CD4-positive, alpha-beta T cell treated with Interleukin-10 for 1 hour (primary cell): ENCODE measurements around the gene ZNF775.
A peak's percentile ranks its signal among the peaks of the same experiment; 100 is the strongest.

ENCODE experiments used
- DNase-seq: peaks from one replicate; pipeline ENCODE4 v3.0.0-alpha.2; 2020

Gene ZNF775

DNA sequence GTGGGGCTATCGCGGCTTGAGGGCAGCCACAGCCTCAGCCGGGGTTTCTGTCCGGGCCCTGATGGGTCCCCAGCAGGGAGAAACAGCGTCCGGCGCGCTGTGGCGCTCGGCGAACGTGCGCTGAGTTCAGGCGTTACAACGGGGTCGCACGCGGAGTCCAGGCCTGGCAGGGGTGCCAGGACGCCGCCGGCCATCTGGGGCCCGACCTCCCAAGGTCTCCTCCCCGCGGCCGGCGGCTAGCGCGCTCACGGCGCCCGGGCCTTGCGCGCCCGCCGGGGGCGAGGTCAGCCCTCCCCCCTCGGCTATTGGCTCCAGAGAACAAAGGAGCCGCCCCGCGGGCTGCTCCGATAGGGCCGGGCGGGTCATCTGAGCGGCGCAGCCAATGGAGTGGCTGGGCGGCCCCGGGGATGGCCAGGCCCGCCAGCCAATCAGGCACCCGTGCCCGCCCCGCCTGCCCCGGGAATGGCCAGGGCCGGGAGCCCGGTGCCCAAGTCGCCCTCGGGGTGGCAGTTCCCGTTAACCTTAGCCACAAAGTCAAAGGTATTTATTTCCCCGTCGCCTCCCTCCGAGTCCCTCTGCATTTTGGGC lies at the start of gene ZNF775:
TSS of gene ZNF775 (plus strand) at position 478 of the 588 bp plus-strand sequence. CDS start 9,141 bp downstream, outside the sequence.
- DNase-seq = peak; percentile 93

- no peak for DNase-seq
Measured at GRCh38 chr7:150329331-150330120, 49.6 kb upstream of the ZNF775 start.

- no peak for DNase-seq
Measured at GRCh38 chr7:150330211-150330885, 48.8 kb upstream of the ZNF775 start.

DNA sequence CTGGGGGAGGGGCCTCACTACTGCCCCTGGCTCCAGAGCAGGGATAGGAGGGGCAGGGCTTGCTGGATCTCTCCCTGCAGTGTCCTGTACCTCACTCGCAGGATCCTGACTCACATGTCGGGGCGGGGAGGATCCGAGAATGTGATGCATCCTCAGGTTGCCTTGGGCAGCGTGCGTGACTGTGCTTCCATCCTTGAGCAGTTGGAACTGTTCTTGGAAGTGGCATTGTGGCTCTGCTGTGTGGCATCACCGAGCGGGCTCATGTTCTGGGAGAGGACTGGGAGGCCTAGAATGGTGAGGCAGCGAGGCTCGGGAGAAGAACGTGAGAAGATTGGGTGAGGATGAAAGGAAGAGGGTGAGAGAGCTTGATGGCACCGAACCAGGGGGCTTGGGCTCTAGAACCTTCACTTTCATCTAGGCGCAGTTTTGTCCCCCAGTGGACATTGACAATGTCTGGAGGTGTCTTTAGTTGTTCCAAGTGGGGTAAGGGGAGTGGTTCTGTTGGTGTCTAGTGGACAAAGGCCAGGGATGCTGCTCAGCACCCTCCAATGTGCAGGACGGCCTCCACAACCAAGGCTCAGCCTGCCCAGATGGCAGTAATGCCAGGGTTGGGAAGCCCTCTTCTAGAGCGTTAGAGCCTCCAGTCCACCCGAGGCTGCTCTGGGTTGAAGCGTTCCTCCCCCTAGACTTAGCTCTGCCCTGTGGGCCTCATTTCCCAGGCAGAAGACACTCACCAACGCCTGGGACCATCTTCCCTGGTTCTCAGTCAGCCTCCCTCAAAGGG lies 46.1 kb upstream of the ZNF775 start:
- DNase-seq = no peak

DNA sequence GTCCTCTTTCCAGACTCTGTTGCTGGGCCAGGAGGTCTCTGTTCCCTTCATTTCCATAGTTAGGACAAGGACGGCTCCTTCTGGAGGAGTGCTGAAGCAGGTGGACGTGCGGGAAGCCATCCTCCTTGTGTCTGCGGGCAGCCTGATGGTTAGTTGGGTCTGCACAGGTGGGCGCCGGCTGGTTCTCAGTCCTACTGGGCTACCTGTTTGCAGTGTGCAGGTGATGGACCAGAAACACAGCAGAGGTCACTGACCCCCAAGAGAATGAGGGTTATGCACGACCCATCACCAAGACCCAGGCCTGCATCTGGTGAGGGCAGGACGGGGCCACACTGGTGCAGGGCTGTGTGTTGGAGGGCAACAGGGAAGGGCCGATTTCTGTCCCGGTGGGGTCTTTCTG lies 45.5 kb upstream of the ZNF775 start:
- DNase-seq = no peak

DNA sequence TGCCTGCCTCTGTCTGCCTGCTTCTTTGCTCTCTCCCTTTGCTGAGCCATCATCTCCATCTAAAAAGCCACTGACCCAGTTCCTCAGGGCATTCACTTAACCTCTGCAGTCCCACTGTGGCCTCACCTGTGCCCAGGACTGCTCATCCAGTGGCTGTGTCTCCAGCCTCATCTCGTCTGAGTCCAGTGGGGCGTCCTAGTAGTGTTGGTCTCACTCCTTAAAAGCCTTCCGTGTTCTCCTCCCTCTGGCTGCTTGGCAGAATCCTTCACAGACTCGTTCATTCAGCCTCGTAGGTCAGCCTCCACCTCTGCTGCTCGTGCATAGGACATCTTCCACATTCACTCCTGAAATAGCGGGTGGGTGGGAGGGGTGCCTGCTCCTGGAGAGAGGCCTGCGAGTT lies 45.0 kb upstream of the ZNF775 start:
- no peak for DNase-seq

DNA sequence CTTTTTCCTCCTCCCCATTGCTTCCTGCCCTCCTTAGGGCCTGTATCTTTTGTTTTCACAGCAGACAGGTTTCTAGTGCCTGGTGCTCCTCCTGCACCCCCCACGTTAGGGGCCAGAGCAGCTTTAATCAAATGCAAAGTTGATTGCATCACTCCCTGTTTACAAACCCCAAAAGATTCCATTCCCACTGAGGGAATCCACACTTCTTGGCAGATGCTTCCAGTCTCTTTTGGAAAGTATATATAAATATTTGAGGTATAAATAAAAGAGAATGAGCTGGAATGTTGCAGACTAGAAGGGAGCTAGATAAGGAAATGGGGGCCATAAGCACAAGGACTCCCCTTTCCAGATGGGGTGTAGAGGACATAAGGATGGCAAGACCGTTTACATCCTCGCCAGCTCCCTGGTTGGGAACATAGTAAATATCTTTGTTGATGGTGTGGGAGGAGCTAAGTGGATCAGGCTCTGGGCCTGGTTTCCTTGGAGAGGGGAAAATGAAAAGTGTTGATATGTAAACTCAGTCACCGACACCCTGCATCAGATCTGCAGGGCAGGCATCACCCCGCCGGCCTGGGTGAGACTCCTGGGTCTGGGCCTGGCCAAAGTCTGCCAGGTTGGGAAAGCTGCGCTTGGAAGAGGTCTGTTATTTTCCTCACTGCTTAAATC lies 43.9 kb upstream of the ZNF775 start:
- no peak for DNase-seq

DNA sequence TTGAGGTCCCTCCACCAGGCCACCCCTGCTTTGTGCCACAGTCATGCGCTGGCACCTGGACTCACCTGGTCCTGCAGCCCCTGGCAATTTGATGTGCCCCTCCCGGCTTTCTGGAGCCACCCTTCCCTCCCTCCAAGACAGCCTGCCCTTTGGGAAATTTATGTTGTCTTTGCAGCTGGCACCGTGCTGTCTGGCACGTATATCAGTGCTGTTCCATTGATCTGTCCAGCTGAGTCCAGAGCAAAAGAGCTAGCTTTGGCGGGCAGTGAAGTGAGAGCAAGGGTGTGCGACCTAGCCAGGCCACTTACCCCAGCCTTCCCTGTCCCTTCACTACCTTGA lies 43.4 kb upstream of the ZNF775 start:
- no peak for DNase-seq

DNA sequence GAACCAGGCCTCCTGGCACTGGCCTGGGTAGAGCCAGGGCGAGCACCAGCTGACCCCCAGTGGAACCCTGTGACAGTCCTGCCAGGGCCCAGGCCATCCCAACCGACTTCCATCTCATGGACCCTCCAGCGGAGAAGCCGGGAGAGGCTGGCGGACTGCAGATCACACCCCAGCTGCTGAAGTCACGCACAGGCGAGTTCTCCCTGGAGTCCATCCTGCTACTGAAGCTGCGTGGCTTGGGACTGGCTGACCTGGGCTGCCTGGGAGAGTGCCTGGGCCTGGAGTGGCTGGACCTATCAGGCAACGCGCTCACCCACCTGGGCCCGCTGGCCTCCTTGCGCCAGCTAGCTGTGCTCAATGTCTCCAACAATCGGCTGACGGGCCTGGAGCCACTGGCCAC lies 42.4 kb upstream of the ZNF775 start:
- no peak for DNase-seq

DNA sequence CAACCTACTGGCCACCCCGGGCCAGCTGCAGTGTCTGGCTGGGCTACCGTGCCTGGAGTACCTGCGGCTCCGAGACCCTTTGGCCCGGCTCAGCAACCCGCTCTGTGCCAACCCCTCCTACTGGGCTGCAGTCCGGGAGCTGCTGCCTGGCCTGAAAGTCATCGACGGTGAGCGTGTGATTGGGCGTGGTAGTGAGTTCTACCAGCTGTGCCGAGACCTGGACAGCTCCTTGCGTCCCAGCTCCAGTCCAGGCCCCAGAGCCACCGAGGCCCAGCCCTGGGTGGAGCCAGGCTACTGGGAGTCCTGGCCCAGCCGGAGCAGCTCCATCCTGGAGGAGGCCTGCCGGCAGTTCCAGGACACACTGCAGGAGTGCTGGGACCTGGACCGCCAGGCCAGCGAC lies 42.0 kb upstream of the ZNF775 start:
- DNase-seq = no peak

GRCh38 chr7:150337659-150338081 lies 41.5 kb upstream of the ZNF775 start:
- DNase-seq = no peak

- DNase-seq = no peak
Measured at GRCh38 chr7:150338166-150338829, 40.8 kb upstream of the ZNF775 start.

- DNase-seq = no peak
Measured at GRCh38 chr7:150339409-150339809, 39.7 kb upstream of the ZNF775 start.

- no peak for DNase-seq
Measured at GRCh38 chr7:150340024-150340749, 38.9 kb upstream of the ZNF775 start.

DNA sequence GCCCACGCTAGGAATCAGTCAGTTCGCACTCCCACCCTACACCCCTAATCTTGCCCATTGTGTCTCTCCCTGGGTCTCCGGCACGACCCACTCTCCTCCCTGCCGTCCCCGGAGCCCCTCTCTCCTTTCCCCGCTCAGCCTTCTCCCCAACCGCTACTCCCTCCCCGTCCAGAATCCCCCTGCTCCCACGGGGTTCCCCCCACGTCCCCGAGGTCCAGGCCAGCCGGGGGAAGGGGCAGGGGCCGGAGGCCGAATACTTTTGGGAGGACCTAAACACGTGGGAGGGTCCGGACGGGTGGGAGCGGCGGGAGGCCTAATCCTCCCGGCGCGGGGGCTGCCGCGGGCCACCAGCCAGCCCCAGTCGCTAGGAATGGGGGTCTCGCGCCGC lies 38.3 kb upstream of the ZNF775 start:
- DNase-seq = no peak

- DNase-seq = no peak
Measured at GRCh38 chr7:150341263-150342120, 37.6 kb upstream of the ZNF775 start, which contains the start of gene RARRES2. RARRES2 (minus strand) TSS chr7:150341629; CDS start chr7:150340609, 1,020 bp downstream.

GRCh38 chr7:150342121-150342408 lies 37.1 kb upstream of the ZNF775 start:
- DNase-seq = no peak

- no peak for DNase-seq
Measured at GRCh38 chr7:150343225-150343624, 35.9 kb upstream of the ZNF775 start.

GRCh38 chr7:150344299-150344698 lies 34.8 kb upstream of the ZNF775 start:
- no peak for DNase-seq

DNA sequence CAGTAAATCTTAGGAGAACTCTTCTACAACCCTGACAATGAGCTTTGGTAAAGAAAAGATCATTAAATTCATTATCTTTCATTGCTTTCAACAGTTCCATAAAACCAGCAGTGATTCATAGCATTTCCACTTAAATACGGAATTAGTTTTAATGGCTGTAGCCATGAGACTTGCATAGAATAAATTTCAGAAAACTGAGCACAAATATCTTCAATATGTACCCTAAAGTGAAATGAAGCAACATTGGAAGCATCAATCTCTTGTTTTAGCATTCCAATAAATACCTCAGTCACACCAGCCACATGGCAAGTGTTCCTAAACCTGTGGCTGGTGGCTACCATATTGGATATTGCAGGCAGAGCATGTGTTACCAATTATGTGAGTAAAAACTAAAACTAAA lies 34.1 kb upstream of the ZNF775 start:
- DNase-seq = no peak

GRCh38 chr7:150346922-150347321 lies 32.2 kb upstream of the ZNF775 start:
- no peak for DNase-seq
